A549 (cell line): ENCODE data around the gene MAGEA10. TPM values are rescaled to one million over a fixed set of nuclear protein-coding genes. Genes with fewer than 3 reads are reported as not detected.

Experiments
- ATAC-seq, 2 experiments: fragments of 200-7000 bp in 1 of 2; fragments of >200 bp in 1 of 2; cut with Nextera tagmentation in 1 of 2; cut with Tn5 transposase in 1 of 2; 3 replicates each; pipeline versions ENCODE4 v1.8.0 to v1.9.1; 2018 to 2020; ENCODE audit warnings: mild to moderate bottlenecking in 1 of 2, moderate library complexity in 1 of 2
- CTCF ChIA-PET: fragments of 300-600 bp; sonication (Branson Sonifier 250); formaldehyde crosslinking; extraction: SDS; loops from one replicate; lab custom pipeline; 2021; ENCODE audit warnings: antibody characterized with exemption, inconsistent platforms; lab: Yijun Ruan, JAX
- POLR2A ChIA-PET: fragments of 350-600 bp; formaldehyde crosslinking; extraction: SDS; loops from one replicate; lab custom pipeline; 2021; ENCODE audit warnings: antibody characterized with exemption, inconsistent platforms; lab: Yijun Ruan, JAX
- DNase-seq, 2 experiments: peaks; one replicate each; pipeline versions ENCODE4 v3.0.0 to v3.0.0-alpha.2; 2011 to 2016; ENCODE audit warnings: low read depth in 1 of 2, low spot score in 1 of 2
- FAIRE-seq: peaks from 2 replicates; lab custom pipeline; 2011; peaks lifted over from hg19 to GRCh38; lab: Jason Lieb, UNC
- H3K27ac ChIP-seq, 2 experiments: fragments of >200 bp; sonication (Bioruptor Twin); formaldehyde crosslinking; 3 replicates each; pipeline ENCODE4 v1.5.1; 2016 to 2017
- H3K4me1 ChIP-seq: fragments of >200 bp; sonication (Bioruptor Twin); formaldehyde crosslinking; 3 replicates; pipeline ENCODE4 v1.6.1; 2016
- H3K4me2 ChIP-seq: fragments of >200 bp; sonication (Bioruptor Twin); formaldehyde crosslinking; 3 replicates; pipeline ENCODE4 v1.6.1; 2016
- H3K4me3 ChIP-seq: fragments of >200 bp; sonication (Bioruptor Twin); formaldehyde crosslinking; 3 replicates; pipeline ENCODE4 v1.5.1; 2016
- H3K9me3 ChIP-seq: fragments of >200 bp; sonication (Bioruptor Twin); formaldehyde crosslinking; 3 replicates; pipeline ENCODE4 v1.6.1; 2016
- CEBPB ChIP-seq, 2 experiments: fragments of >200 bp in 1 of 2; sonication (Bioruptor Twin) in 1 of 2; formaldehyde crosslinking in 1 of 2; IDR thresholded peaks; 2 replicates each; pipeline ENCODE4 v1.6.1; 2012 to 2016
- CHD4 ChIP-seq: fragments of 200-600 bp; sonication (generic); IDR thresholded peaks from 2 replicates; pipeline ENCODE4 v1.6.1; 2016; ENCODE audit warnings: antibody characterized with exemption, mild to moderate bottlenecking, borderline replicate concordance
- CTCF ChIP-seq: fragments of >200 bp; sonication (Bioruptor Twin); formaldehyde crosslinking; IDR thresholded peaks from 3 replicates; pipeline ENCODE4 v1.5.1; 2016
- E2F6 ChIP-seq: IDR thresholded peaks from 2 replicates; pipeline ENCODE4 v1.6.1; 2012; ENCODE audit warnings: low read depth, borderline replicate concordance
- EHF ChIP-seq: fragments of 250-450 bp; sonication (Bioruptor Pico); IDR thresholded peaks from 2 replicates; pipeline ENCODE4 v1.5.0; 2020; ENCODE audit warnings: mild to moderate bottlenecking
- FOSB ChIP-seq: fragments of 250-450 bp; sonication (Bioruptor Pico); IDR thresholded peaks from 2 replicates; pipeline ENCODE4 v1.5.0; 2020; ENCODE audit warnings: mild to moderate bottlenecking, moderate library complexity
- FOSL2 ChIP-seq, 2 experiments: fragments of 450-650 bp in 1 of 2; fragments of >200 bp in 1 of 2; sonication (Bioruptor Twin) in 1 of 2; formaldehyde crosslinking; IDR thresholded peaks; 2 replicates each; pipeline versions ENCODE4 v1.5.0 to v1.6.1; 2016 to 2020; ENCODE audit warnings: mild to moderate bottlenecking in 1 of 2, moderate library complexity in 1 of 2
- FOXS1 ChIP-seq: fragments of 250-450 bp; sonication (Bioruptor Pico); IDR thresholded peaks from 2 replicates; pipeline ENCODE4 v1.5.0; 2020; ENCODE audit warnings: mild to moderate bottlenecking, moderate library complexity
- HEYL ChIP-seq: fragments of 250-450 bp; sonication (Bioruptor Pico); IDR thresholded peaks from 2 replicates; pipeline ENCODE4 v1.8.0; 2021; ENCODE audit warnings: mild to moderate bottlenecking, moderate library complexity
- JUN ChIP-seq, 2 experiments: fragments of >200 bp; sonication (Bioruptor Twin); formaldehyde crosslinking; IDR thresholded peaks; 2 replicates in 1 of 2; 3 replicates in 1 of 2; pipeline ENCODE4 v1.6.1; 2016 to 2017
- JUNB ChIP-seq: fragments of >200 bp; sonication (Bioruptor Twin); formaldehyde crosslinking; IDR thresholded peaks from 2 replicates; pipeline ENCODE4 v1.6.1; 2016
- NPAS2 ChIP-seq: fragments of 250-450 bp; sonication (Bioruptor Pico); IDR thresholded peaks from 2 replicates; pipeline ENCODE4 v1.8.0; 2022; ENCODE audit warnings: mild to moderate bottlenecking, moderate library complexity, borderline replicate concordance
- PBX3 ChIP-seq: IDR thresholded peaks from 2 replicates; pipeline ENCODE4 v1.6.1; 2012
- RAD21 ChIP-seq, 2 experiments: fragments of >200 bp in 1 of 2; sonication (Bioruptor Twin) in 1 of 2; formaldehyde crosslinking in 1 of 2; IDR thresholded peaks in 1 of 2; conservative IDR thresholded peaks in 1 of 2; 2 replicates in 1 of 2; 3 replicates in 1 of 2; pipeline ENCODE4 v1.6.1; 2012 to 2018; ENCODE audit warnings: inconsistent platforms in 1 of 2
- RCOR1 ChIP-seq: fragments of 150-350 bp; IDR thresholded peaks from 2 replicates; pipeline ENCODE4 v1.6.1; 2014; ENCODE audit warnings: antibody characterized with exemption, low read length, low read depth
- RNF2 ChIP-seq: fragments of 200-600 bp; sonication (generic); IDR thresholded peaks from 2 replicates; pipeline ENCODE4 v1.6.1; 2016; ENCODE audit warnings: low read depth, mild to moderate bottlenecking, antibody characterized with exemption, moderate library complexity, borderline replicate concordance
- SREBF2 ChIP-seq: fragments of 450-650 bp; IDR thresholded peaks from 2 replicates; pipeline ENCODE4 v1.6.1; 2014; ENCODE audit warnings: mild to moderate bottlenecking, moderate library complexity
- TFCP2L1 ChIP-seq: fragments of 250-450 bp; sonication (Bioruptor Pico); IDR thresholded peaks from 2 replicates; pipeline ENCODE4 v1.5.0; 2021; ENCODE audit warnings: mild to moderate bottlenecking
- USF2 ChIP-seq: fragments of 450-650 bp; IDR thresholded peaks from 2 replicates; pipeline ENCODE4 v1.6.1; 2014; ENCODE audit warnings: antibody characterized with exemption
- WGBS: methylation state at CpG from one replicate; pipeline ENCODE4 v1.1.6; 2017; ENCODE audit errors: missing lambda C conversion rate; 5-methylcytosine and 5-hydroxymethylcytosine counted together
- polyA plus RNA-seq, 4 experiments: library from polyadenylated mRNA; depleted of rRNA in 3 of 4; stranded (reverse); fragments of >200 nt; fragmentation: RNase III in 1 of 4; extraction: RNeasy Plus Mini Kit Qiagen cat#74134 plus additional on column Dnase treatment in 1 of 4; gene quantifications; 2 replicates in 3 of 4; 3 replicates in 1 of 4; pipeline ENCODE4 v1.2.3, GENCODE V29; 2011 to 2017
- TF ChIP-seq, protein P1 (sequence below): fragments of 200-600 bp; sonication (generic); IDR thresholded peaks from 2 replicates; pipeline ENCODE4 v1.6.1; 2016; ENCODE audit warnings: antibody characterized with exemption, mild to moderate bottlenecking, moderate library complexity

Gene MAGEA10
- polyA plus RNA-seq, 2 of the 4 experiments (the other 2 are of a cell fraction), result 0.04 TPM; not detected in 1

- no peaks in the 10 kb centered on the region for H3K9me3 ChIP-seq
- no peaks in the 10 kb centered on the region for H3K4me1 ChIP-seq
- WGBS, result 0% methylated on average over 1 of the region's 3 CpGs
- ChIA-PET POLR2A (no interaction called here), CTCF (no interaction called here)
- no peak for FAIRE-seq
- no peak for ATAC-seq
- no peak overlapping the region for H3K4me2 ChIP-seq
- H3K4me3 ChIP-seq, result no peak overlapping the region
- H3K27ac ChIP-seq, result no peak overlapping the region
- no peak for DNase-seq
- TF ChIP-seq, protein P1, sequence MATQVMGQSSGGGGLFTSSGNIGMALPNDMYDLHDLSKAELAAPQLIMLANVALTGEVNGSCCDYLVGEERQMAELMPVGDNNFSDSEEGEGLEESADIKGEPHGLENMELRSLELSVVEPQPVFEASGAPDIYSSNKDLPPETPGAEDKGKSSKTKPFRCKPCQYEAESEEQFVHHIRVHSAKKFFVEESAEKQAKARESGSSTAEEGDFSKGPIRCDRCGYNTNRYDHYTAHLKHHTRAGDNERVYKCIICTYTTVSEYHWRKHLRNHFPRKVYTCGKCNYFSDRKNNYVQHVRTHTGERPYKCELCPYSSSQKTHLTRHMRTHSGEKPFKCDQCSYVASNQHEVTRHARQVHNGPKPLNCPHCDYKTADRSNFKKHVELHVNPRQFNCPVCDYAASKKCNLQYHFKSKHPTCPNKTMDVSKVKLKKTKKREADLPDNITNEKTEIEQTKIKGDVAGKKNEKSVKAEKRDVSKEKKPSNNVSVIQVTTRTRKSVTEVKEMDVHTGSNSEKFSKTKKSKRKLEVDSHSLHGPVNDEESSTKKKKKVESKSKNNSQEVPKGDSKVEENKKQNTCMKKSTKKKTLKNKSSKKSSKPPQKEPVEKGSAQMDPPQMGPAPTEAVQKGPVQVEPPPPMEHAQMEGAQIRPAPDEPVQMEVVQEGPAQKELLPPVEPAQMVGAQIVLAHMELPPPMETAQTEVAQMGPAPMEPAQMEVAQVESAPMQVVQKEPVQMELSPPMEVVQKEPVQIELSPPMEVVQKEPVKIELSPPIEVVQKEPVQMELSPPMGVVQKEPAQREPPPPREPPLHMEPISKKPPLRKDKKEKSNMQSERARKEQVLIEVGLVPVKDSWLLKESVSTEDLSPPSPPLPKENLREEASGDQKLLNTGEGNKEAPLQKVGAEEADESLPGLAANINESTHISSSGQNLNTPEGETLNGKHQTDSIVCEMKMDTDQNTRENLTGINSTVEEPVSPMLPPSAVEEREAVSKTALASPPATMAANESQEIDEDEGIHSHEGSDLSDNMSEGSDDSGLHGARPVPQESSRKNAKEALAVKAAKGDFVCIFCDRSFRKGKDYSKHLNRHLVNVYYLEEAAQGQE, result no peak
- TF ChIP-seq FOSL2 (IDR thresholded peaks at IDR 0.05), result no peak
- TF ChIP-seq FOSL2 (CRISPR knock-in tag; IDR thresholded peaks at IDR 0.05), result no peak
- TF ChIP-seq RCOR1, result no peak
- TF ChIP-seq RNF2, result no peak
- no peak for TF ChIP-seq CHD4
- no peak for TF ChIP-seq CEBPB (IDR thresholded peaks at IDR 0.05)
- no peak for TF ChIP-seq FOSB (CRISPR knock-in tag)
- no peak for TF ChIP-seq SREBF2
- no peak for TF ChIP-seq RAD21 (conservative IDR thresholded peaks at IDR 0.05 in 1 of 2, IDR thresholded peaks at IDR 0.05 in 1 of 2)
- no peak for TF ChIP-seq JUN (IDR thresholded peaks at IDR 0.05)
- TF ChIP-seq EHF (CRISPR knock-in tag), result no peak
- no peak for TF ChIP-seq E2F6
- no peak for TF ChIP-seq CTCF
- TF ChIP-seq HEYL (CRISPR knock-in tag), result no peak
- no peak for TF ChIP-seq TFCP2L1 (CRISPR knock-in tag)
- TF ChIP-seq FOXS1, result no peak
- TF ChIP-seq PBX3, result no peak
- no peak for TF ChIP-seq NPAS2 (CRISPR knock-in tag)
- TF ChIP-seq USF2, result no peak
- TF ChIP-seq JUNB, result no peak
Measured at GRCh38 chrX:152117305-152117704, 21.1 kb downstream of the MAGEA10 start.
